GM19238 (cell line): ENCODE measurements around the gene GNG4.
"Not testable (repeated sequence)": the region's sequence is repeated elsewhere in the genome, so short reads cannot be mapped to it uniquely, and the experiment has no call there.

Experiments used
- DNase-seq: peaks from one replicate; pipeline ENCODE4 v3.0.0; 2011; ENCODE audit warnings: low spot score; ENCODE audit not compliant: insufficient read length

GNG4 gene

GRCh38 chr1:235586992-235587391 lies 62.6 kb downstream of the GNG4 start:
- DNase-seq, result no peak

GRCh38 chr1:235586413-235586812 lies 63.2 kb downstream of the GNG4 start:
- DNase-seq, result no peak

DNA sequence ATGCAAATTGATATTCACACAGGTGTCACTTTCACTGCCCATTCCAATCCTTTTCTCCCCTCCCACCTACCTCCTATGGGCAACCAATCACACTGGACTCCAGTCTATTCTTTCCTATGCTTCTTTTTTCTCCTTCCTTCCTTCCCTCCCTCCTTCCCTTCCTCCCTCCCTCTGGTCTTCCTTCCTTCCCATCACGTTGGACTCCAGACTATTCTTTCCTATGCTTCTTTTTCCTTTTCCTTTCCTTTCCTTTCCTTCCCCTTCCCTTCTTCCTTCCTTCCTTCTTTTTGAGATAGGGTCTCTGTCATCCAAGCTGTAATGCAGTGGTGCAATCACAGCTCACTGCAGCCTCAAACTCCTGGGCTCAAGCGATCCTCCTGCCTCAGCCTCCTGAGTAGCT lies 64.6 kb downstream of the GNG4 start:
- no peak for DNase-seq

DNA sequence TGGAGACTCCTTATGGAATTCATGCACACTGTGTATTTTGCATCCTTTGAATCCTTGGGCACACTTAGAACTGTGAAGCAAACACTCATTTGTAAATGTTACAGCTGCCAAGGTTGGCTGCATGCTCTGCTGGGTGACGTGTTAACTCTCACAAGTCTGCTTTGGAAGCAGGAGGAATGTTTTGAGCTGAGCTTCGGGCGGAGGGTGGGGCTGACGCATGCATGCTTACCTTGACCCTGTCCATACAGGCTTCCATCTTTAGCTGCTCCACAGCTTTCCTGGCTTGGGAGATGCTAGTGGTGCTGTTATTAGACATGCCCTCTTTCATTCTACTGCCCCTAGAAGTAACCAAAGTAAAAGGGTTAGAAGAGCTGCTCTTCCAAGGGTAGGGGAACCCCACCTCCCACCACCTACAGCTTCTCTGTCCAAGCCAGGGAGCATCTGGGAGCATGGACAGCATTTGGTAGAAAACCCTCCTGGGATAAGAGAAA lies 66.0 kb downstream of the GNG4 start:
- no peak for DNase-seq

- no peak for DNase-seq
Measured at GRCh38 chr1:235582130-235582529, 67.5 kb downstream of the GNG4 start.

DNA sequence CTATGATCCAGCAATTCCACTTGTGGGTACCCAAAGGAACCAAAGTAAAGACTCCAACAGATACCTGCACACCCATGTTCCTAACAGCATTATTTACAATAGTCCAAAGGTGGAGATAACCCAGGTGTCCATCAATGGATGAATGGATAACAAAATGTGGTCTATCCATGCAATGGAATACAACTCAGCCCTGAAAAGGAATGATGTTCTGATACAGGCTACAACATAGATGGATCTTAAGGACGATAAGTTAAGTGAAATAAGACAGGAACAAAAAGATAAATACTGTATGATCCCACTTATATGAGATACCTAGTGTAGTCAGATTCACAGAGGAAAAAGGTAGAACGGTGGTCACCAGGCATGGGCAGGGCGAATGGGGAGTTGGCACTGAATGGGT lies 69.7 kb downstream of the GNG4 start:
- DNase-seq, result no peak

GRCh38 chr1:235575597-235575996 lies 74.0 kb downstream of the GNG4 start:
- no peak for DNase-seq

DNA sequence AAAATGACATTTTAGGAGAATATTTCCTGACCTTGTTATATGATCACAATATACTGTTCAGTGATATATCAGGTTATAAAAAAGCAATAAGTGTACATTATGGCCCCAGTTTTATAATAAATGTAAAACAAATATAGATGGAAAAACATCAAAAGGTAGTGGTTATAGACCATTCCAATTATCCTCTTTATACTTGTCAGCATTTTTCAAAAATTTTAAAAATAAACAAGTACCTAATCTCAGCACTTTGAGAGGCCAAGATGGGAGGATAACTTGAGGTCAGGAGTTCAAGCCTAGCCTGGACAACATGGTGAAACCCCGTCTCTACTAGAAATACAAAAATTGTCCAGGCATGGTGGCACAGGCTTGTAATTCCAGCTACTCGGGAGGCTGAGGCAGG lies 75.7 kb downstream of the GNG4 start:
- no peak for DNase-seq

- DNase-seq, result not testable (repeated sequence)
Measured at GRCh38 chr1:235572971-235573370, 76.6 kb downstream of the GNG4 start.

DNA sequence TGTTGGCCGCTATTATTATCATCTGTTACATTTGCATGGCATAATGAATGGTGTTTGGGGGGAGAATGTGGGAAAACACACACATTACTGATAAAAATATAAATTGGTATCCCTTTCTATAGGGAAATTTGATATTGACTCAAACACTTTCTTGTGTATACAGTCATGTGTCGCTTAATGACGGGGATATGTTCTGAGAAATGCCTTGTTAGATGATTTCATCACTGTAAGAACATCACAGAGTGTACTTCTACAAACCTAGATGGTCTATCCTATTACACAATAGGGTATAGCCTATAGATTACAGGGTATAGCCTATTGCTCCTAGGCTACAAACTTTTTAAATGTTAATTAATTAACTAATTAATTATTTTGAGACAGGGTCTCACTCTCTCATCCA lies 78.1 kb downstream of the GNG4 start:
- no peak for DNase-seq

- no peak for DNase-seq
Measured at GRCh38 chr1:235567812-235568503, 81.6 kb downstream of the GNG4 start.

GRCh38 chr1:235566084-235566483 lies 83.5 kb downstream of the GNG4 start:
- DNase-seq, result no peak

DNA sequence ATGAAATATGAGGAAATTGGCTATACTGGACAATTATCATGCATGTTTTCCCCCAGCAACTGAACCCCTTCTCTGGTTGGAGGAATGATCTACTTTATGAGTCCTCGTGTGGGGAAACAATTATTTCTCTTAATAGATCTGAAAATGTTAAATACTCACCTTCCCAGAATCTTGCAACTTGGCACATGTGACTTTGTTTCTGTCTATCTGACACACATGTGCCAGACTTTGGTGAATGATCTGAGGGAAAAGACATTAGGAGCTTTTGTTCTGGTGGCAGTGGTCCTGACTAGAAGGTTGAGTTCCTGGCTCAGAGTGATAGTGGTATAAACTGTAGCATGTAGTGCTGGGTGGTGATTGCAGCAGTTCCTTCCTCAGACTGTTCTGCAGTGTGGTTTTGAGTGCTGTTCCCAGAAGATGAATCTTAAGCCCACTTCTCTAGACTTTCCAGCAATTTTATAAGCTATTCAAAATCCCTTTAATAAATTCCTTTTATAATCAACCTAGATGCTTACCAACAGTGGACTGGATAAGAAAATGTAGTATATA lies 86.0 kb downstream of the GNG4 start:
- no peak for DNase-seq

GRCh38 chr1:235562589-235562988 lies 87.0 kb downstream of the GNG4 start:
- no peak for DNase-seq

GRCh38 chr1:235558621-235559169 lies 90.9 kb downstream of the GNG4 start:
- DNase-seq, result no peak

DNA sequence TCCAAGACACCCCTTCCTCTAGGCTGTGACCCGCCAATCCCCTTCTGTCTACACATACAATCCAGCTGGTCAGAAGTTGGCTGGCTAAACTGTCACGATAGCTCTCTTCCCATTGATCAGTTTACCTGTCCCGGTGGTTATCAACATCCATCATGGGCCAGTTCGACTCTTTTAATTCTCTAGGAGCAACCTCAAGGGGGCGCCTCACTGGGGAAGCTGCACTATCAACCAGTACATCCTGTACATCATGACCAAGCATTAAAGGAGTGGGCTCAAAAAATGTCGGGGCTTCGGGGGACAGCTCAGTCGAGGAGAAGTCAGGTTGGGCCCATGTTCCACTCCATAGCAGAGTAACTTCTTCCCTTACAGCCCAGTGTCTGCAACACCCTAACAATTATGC lies 92.1 kb downstream of the GNG4 start:
- no peak for DNase-seq

DNA sequence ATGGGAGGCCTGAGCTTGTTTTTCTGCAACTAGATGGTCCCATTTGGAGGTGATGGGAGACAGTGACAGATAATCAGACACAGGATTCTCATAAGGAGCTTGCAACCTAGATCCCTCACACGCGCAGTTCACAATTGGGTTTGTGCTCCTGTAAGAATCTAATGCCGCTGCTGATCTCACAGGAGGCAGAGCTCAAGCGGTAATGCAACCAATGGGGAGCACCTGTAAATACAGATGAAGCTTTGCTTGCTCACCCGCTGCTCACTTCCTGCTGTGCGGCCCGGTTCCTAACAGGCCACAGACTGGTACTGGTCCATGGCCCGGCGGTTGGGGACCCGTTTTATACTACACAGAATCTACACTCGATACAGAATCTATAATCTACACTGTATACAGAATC lies 92.8 kb downstream of the GNG4 start:
- DNase-seq, result no peak

GRCh38 chr1:235553112-235553551 lies 96.5 kb downstream of the GNG4 start:
- DNase-seq, result no peak

GRCh38 chr1:235552146-235552716 lies 97.4 kb downstream of the GNG4 start:
- DNase-seq, result no peak

DNA sequence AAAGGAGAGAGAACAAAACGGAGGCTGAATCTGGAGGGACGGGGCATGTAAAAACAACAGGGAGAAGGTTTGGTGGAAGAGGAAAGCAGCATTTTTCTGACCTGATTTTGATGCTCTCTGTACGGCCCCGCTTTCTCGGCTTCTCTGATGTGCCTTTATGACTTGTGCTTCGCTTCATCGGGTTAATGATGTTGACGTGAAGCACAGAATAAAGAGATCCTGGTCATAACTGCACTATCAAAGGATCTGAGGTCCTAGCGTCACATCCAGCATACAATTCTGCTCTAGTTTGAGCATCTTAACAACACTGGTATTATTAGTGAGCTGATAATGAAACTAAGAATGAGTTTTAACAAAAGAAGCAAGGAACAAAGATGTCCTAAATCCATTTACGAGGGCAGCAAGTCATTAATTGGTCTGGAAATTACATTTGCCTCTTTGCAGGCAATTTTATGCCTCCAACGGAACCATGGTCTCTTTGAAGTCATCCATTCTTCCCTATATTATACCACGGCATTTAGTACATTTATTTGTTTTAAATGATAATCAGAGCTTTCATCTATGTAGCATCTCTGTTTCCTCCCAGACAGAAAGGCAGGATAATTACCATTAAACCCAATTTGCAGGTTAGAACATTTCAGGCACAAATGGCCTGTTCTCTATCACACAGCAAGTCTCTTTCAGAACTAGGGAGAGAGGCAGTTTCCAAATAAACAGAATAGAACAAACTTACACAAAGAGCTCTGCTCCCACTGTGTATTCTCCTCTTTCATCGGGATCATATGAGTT lies 100.0 kb downstream of the GNG4 start:
- DNase-seq, result no peak

DNA sequence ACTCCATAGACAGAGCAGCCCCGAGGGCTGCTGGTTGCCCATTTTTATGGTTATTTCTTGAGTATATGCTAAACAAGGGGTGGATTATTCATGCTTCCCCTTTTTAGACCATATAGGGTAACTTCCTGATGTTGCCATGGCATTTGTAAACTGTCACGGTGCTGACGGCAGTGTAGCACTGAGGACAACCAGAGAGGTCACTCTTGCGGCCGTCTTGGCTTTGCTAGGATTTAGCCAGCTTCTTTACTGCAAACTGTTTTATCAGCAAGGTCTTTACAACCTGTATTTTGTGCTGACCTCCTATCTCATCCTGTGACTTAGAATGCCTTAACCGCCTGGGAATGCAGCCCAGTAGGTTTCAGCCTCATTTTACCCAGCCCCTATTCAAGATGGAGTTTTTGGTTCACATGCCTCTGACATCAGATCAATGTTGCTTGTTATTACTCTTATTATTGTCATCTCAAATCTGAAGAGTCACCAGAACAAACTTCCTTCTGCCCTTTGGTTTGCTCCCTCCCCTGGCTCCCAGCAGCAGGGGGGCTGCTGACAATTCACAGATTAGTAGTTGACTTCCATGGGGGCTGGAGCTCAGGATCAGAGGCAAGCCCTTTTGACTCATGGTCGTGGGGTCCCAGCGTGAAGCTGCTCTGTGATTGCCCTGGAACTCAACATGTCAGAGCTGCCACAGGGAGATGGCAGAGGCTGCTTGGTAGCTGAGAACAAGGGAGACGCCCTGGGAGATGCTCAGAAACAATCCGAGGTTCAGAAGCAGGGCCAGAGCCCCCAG lies 103.0 kb downstream of the GNG4 start:
- DNase-seq, result not testable (repeated sequence)
